Testis (tissue), 3 donors: ENCODE data around the gene GPD2. TPM values are rescaled to one million over a fixed set of nuclear protein-coding genes. Genes with fewer than 3 reads are reported as not detected.

ENCODE experiments used
- DNase-seq: peaks from one replicate; pipeline ENCODE4 v3.0.0-alpha.2; 2019
- H3K27ac ChIP-seq, 2 donors: fragments of 200-600 bp; sonication (generic); one replicate each; pipeline ENCODE4 v1.5.1; 2019
- H3K27me3 ChIP-seq: fragments of 200-600 bp; sonication (generic); one replicate; pipeline ENCODE4 v1.5.1; 2019
- H3K36me3 ChIP-seq: fragments of 200-600 bp; sonication (generic); one replicate; pipeline ENCODE4 v1.5.1; 2017; ENCODE audit warnings: low read depth; ENCODE audit errors: missing control alignments
- H3K4me1 ChIP-seq: fragments of 200-600 bp; sonication (generic); one replicate; pipeline ENCODE4 v1.5.1; 2019
- H3K4me3 ChIP-seq, 2 donors: fragments of 200-600 bp; sonication (generic); one replicate each; pipeline ENCODE4 v1.5.1; 2017 to 2019
- H3K9me3 ChIP-seq: fragments of 200-600 bp; sonication (generic); one replicate; pipeline ENCODE4 v1.5.1; 2017
- POLR2A ChIP-seq: fragments of 450-650 bp; IDR thresholded peaks from one replicate; pipeline ENCODE4 v1.6.1; 2017; ENCODE audit warnings: antibody characterized with exemption, mild to moderate bottlenecking, moderate library complexity
- WGBS, 2 donors: methylation state at CpG; one replicate each; pipeline ENCODE4 v1.1.5; 2018; 5-methylcytosine and 5-hydroxymethylcytosine counted together
- intact Hi-C: fragments of 100-400 bp; cut with DNase I; formaldehyde crosslinking; loops from one replicate; pipeline ENCODE4 v1.15.1; 2023; ENCODE audit warnings: low total_unique reads
- polyA plus RNA-seq: library from polyadenylated mRNA; stranded (reverse); fragments of 350-450 nt; fragmentation: Illumina TruSeq; extraction: RNeasy Lipid Tissue Mini Kit (QIAGEN cat#74804); gene quantifications from one replicate; pipeline ENCODE4 v1.2.3, GENCODE V29; 2014; ENCODE audit warnings: low read depth, low replicate concordance; ENCODE audit not compliant: insufficient read depth
- total RNA-seq, 2 donors: library from RNA; depleted of rRNA; stranded (reverse); fragments of >200 nt; gene quantifications; one replicate each; pipeline ENCODE4 v1.2.3, GENCODE V29; 2016
- TF ChIP-seq, protein P1 (sequence below), 3 experiments: fragments of 450-650 bp in 2 of 3; fragments of 200-600 bp in 1 of 3; sonication (generic) in 1 of 3; IDR thresholded peaks; one replicate each; pipeline ENCODE4 v1.5.1; 2016 to 2019; ENCODE audit warnings: antibody characterized with exemption in 3 of 3, mild to moderate bottlenecking in 2 of 3, moderate library complexity in 1 of 3

Gene GPD2
- total and polyA plus RNA-seq, 3 donors from 2014 or later = 24.2 to 33.4 (median 25.8) TPM

DNA sequence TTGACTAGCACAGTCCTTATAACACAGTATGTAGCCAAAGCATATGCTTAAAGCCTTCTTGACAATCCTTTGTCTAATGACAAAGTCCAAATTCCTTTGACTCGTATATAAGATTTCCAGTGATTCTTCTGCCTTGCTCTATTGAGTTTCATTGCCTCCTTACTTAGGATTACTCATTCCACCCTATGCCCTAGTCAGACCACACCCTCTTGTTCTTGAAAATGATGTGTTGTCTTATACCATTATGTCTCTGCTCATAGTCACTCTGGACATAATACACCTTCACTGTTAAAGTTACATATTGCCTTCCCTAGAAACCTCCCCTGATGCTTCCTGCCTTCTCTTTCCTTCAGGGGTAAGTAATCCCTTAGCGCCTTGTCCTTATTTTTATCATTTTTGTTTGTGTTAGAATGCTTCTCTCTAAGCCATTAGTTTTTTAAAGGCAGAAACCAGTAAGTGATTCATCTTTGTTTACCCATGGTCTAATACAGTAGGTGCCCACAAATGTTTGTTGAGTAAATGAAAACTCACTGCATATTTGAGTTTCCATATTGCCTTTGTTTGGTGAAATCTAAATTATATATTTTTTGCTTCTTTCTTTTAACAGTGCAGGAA is 19.3 kb downstream of the GPD2 start:
- 95 to 97% methylated on average over 2 of the region's 2 CpGs for WGBS, 2 donors
- intact Hi-C loops = no loop called here
- no peaks in the 10 kb centered on the region for H3K27me3 ChIP-seq

DNA sequence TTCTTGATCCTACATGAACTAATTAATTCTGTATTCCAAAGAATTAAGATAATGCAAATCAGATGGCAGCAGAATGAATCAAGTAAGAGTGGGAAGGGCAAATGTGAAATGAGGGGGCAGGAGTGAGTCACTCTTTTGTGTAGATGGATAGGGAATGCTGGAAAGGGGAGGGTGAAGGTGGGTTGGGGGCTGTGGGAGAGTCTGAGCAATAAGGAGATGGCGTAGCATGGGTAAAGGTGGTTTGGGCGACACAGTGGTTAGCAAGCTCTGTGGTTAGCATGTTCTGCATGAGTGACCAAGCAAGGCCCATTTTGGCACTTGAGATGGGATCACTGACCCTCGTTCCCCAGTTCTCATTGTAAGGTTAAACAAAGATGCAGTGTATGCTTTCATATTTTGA is 20.4 kb downstream of the GPD2 start:
- Histone ChIP-seq H3K4me1 (no peaks in the 10 kb centered on the region), H3K9me3 (no peaks in the 10 kb centered on the region), H3K27me3 (no peaks in the 10 kb centered on the region), H3K27ac (no peak overlapping the region), H3K36me3 (no peaks in the 10 kb centered on the region), H3K4me3 (no peak overlapping the region)
- DNase-seq = no peak
- no peak for TF ChIP-seq POLR2A
- TF ChIP-seq, protein P1, sequence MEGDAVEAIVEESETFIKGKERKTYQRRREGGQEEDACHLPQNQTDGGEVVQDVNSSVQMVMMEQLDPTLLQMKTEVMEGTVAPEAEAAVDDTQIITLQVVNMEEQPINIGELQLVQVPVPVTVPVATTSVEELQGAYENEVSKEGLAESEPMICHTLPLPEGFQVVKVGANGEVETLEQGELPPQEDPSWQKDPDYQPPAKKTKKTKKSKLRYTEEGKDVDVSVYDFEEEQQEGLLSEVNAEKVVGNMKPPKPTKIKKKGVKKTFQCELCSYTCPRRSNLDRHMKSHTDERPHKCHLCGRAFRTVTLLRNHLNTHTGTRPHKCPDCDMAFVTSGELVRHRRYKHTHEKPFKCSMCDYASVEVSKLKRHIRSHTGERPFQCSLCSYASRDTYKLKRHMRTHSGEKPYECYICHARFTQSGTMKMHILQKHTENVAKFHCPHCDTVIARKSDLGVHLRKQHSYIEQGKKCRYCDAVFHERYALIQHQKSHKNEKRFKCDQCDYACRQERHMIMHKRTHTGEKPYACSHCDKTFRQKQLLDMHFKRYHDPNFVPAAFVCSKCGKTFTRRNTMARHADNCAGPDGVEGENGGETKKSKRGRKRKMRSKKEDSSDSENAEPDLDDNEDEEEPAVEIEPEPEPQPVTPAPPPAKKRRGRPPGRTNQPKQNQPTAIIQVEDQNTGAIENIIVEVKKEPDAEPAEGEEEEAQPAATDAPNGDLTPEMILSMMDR (IDR thresholded peaks at IDR 0.05) = no peak
- whole genome bisulfite sequencing, 2 donors = 92 to 93% methylated on average over 3 of the region's 3 CpGs
- intact Hi-C loops = no loop called here

More for the DNA sequence above, 19.3 kb downstream of the GPD2 start:
- H3K9me3 ChIP-seq = no peaks in the 10 kb centered on the region
- H3K4me1 ChIP-seq = no peaks in the 10 kb centered on the region
- no peak for DNase-seq
- no peak for TF ChIP-seq POLR2A
- TF ChIP-seq, protein P1 (IDR thresholded peaks at IDR 0.05) = no peak
- no peak overlapping the region for H3K27ac ChIP-seq
- H3K4me3 ChIP-seq = no peak overlapping the region
- H3K36me3 ChIP-seq = no peaks in the 10 kb centered on the region

DNA sequence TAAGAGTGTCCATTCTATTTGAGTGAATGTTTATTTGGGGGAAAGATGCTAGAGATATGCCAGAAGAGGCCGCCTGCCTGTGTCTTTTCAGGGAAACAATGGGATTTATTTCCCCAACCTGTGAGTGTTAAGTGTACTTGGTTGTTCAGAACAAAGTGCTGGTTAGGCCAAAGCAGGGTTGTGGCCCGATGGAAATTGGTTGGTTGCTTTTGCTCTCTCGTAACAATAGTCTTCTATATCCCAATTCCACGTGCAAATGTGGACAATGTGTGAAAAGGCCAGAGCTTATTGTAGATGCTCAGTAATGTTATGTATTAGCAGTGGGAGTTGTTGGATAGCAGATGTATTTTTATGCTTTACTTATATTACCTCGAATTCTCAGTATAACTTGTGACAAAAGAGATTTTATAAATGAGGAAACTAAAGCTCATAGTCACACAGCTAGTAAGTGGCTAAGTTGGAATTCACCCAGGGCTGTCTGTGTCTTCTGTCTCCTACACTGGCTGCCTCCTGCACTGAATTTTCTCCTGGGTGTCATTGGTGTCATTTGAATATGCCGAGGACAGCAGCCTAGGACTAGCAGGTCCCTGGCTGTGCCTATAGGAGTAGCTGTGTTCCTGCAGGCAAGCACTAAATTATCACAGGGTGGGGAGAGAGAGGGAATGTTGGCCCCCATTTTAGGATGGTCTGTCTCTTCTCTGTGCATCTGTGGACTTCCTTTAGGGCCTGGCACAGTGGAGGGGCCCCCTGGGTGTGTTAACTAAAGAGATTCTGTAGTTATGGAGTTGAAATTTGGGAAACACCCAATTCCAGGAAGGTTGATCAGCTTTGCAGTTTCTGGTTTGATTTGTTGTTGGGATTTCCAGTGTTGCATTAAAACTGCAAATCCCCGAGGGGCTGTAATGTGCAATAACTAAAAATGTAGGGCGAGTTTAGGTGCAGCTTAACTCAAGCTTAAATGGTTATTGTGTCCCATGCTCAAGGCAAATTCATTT is 21.6 kb downstream of the GPD2 start:
- DNase-seq = no peak
- Histone ChIP-seq H3K4me3 (no peak overlapping the region), H3K27me3 (no peaks in the 10 kb centered on the region), H3K27ac (no peak overlapping the region), H3K36me3 (no peaks in the 10 kb centered on the region), H3K9me3 (no peaks in the 10 kb centered on the region), H3K4me1 (no peaks in the 10 kb centered on the region)
- no peak for TF ChIP-seq POLR2A
- TF ChIP-seq, protein P1 (IDR thresholded peaks at IDR 0.05) = no peak
- intact Hi-C loops = no loop called here
- 86 to 92% methylated on average over 8 of the region's 8 CpGs for WGBS, 2 donors

DNA sequence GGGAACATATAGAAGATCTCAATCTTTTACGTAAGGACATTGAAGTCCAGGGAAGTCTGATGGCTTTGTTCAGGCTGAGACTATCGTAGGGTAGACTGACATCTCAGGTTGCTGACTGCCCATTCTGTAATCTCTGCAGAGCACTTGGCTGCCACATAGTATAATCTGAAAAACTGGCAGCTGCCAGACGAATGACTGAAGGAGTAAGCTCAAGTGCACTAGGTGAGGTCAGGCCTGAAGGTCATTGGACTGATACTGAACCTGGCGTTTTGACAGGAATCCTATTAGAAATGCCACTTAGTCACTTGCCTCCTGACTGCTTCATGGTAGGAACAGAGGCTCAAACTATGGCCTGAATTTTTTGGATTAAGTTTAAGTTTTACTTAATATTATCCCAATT is 23.5 kb downstream of the GPD2 start:
- intact Hi-C loops = no loop called here
- Histone ChIP-seq H3K4me1 (no peaks in the 10 kb centered on the region), H3K27ac (no peak overlapping the region), H3K36me3 (no peaks in the 10 kb centered on the region), H3K9me3 (no peaks in the 10 kb centered on the region), H3K4me3 (no peak overlapping the region), H3K27me3 (no peaks in the 10 kb centered on the region)
- WGBS, 2 donors = 46 to 64% methylated on average over 4 of the region's 4 CpGs
- TF ChIP-seq POLR2A = no peak
- TF ChIP-seq, protein P1 (IDR thresholded peaks at IDR 0.05) = no peak
- DNase-seq = no peak
